Lower lobe of right lung (tissue), 2 donors: ENCODE results near the gene ERN2. TPM values are rescaled to one million over a fixed set of nuclear protein-coding genes. Genes with fewer than 3 reads are reported as not detected.

Experiments used
- ATAC-seq, 2 donors: fragments of 200-7000 bp; cut with Tn5 transposase; one replicate each; pipeline ENCODE4 v1.9.1; 2020 to 2022; ENCODE audit warnings: mild to moderate bottlenecking in 2 of 2, moderate library complexity in 2 of 2
- DNase-seq: peaks from one replicate; pipeline ENCODE4 v3.0.0-alpha.2; 2020
- H3K27ac ChIP-seq: fragments of 200-600 bp; one replicate; pipeline ENCODE4 v1.8.0; 2022
- H3K27me3 ChIP-seq: fragments of 200-600 bp; one replicate; pipeline ENCODE4 v1.8.0; 2022; ENCODE audit warnings: low read depth
- H3K36me3 ChIP-seq: fragments of 200-600 bp; one replicate; pipeline ENCODE4 v1.8.0; 2022; ENCODE audit warnings: mild to moderate bottlenecking
- H3K4me1 ChIP-seq: fragments of 200-600 bp; one replicate; pipeline ENCODE4 v1.8.0; 2022
- H3K4me3 ChIP-seq: fragments of 200-600 bp; one replicate; pipeline ENCODE4 v1.8.0; 2022; ENCODE audit warnings: mild to moderate bottlenecking
- H3K9me3 ChIP-seq: fragments of 200-600 bp; one replicate; pipeline ENCODE4 v1.8.0; 2022
- intact Hi-C: fragments of 100-400 bp; cut with DNase I; formaldehyde crosslinking; loops from one replicate; pipeline ENCODE4 v1.11.0; 2022
- total RNA-seq: library from RNA; stranded (reverse); fragmentation: NEBNext Ultra II Directional; extraction: Animal tissue kit (Norgen Biotek cat#: 25700); gene quantifications from one replicate; pipeline ENCODE4 v1.2.1, GENCODE V29; 2021
- TF ChIP-seq, protein P1 (sequence below): fragments of 200-600 bp; IDR thresholded peaks from one replicate; pipeline ENCODE4 v1.8.0; 2022; ENCODE audit warnings: antibody characterized with exemption, mild to moderate bottlenecking
- donor health status: DM: no; HTN: yes; CAD: no; lungs with severe emphysema.

The ERN2 gene
- total RNA-seq, 1 donor from 2014 or later, result 4.9 TPM

DNA sequence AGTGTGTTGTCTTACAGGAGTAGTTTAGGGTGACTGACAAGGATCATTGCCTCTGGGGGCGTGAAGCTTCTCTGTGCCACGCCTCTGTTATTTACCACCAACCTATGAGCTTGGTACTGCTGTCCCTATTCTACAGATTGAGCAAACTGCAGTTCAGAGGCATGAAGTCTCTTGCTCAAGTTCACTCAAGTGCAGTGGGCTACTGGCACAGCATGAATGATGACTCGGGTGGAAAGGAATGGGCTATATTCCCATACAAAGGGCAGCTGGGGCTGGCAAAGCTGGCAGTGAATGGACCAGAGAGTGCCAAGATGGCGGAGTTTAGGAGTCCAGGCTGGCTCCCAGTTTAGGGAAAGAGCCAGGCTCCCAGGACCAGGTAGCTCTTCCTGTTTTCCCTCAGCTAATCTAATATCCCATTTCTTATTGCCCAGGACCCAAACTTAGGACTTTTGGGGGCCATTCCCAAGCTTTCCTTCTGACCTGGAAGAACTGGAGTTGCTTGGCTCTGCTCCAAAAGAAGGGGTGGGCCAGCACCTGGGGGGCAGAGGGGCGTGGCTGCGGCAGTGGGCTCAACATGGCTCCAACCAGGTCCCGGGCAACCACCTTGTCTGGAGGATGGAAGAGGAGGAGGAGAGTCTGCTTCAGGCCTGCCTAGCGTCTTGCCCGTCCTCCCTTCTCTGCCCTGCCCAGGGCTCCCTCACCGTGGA, 21.4 kb downstream of the ERN2 start:
- no peaks in the 10 kb centered on the region for H3K4me1 ChIP-seq
- no peak overlapping the region for H3K27ac ChIP-seq
- ATAC-seq, result no peak
- peaks cover 47% of the 10 kb centered on the region for H3K36me3 ChIP-seq
- intact Hi-C loops, result no loop called here
- H3K4me3 ChIP-seq, result no peak overlapping the region
- TF ChIP-seq, protein P1, sequence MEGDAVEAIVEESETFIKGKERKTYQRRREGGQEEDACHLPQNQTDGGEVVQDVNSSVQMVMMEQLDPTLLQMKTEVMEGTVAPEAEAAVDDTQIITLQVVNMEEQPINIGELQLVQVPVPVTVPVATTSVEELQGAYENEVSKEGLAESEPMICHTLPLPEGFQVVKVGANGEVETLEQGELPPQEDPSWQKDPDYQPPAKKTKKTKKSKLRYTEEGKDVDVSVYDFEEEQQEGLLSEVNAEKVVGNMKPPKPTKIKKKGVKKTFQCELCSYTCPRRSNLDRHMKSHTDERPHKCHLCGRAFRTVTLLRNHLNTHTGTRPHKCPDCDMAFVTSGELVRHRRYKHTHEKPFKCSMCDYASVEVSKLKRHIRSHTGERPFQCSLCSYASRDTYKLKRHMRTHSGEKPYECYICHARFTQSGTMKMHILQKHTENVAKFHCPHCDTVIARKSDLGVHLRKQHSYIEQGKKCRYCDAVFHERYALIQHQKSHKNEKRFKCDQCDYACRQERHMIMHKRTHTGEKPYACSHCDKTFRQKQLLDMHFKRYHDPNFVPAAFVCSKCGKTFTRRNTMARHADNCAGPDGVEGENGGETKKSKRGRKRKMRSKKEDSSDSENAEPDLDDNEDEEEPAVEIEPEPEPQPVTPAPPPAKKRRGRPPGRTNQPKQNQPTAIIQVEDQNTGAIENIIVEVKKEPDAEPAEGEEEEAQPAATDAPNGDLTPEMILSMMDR, result no peak
- H3K27me3 ChIP-seq, result no peaks in the 10 kb centered on the region
- H3K9me3 ChIP-seq, result no peaks in the 10 kb centered on the region
- DNase-seq, result no peak

DNA sequence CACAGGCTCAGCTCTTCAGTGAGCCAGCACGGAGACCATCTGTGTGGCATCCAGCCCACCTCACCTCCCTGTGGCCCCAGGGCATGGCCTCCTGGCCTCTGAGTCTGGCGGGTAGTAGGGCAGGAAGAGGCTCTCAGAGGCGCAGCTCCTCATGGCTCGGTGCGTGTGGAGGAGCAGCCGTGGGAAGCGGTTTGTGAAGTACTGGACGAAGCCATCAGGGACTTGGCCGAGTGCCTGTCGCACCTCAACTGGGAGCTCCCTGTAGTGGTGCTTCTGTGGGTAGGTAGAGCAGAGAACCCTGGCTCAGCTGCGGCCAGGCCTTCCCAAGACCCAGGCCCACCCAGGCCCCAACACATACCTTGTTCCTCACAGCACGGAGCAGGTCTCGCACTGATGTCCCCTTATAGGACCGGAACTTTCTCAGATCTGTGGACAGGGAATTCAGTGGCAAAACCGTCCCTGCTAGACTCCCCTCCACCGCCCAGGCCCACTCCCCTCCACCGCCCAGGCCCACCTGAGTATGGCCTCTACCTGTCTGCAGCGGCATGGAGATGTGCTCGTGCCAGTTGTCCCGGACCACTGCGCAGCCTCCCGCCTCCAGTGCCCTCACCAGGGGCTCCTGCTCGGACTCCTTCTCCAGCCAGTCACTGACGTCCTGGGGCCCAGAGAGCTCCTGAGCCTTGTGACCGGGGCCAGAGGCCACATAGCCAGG, 22.1 kb downstream of the ERN2 start:
- TF ChIP-seq, protein P1, result no peak
- Histone ChIP-seq H3K27ac (no peak overlapping the region), H3K27me3 (no peaks in the 10 kb centered on the region), H3K9me3 (no peaks in the 10 kb centered on the region), H3K4me1 (no peaks in the 10 kb centered on the region), H3K4me3 (no peak overlapping the region), H3K36me3 (peaks cover 47% of the 10 kb centered on the region)
- intact Hi-C loops, result no loop called here
- DNase-seq, result no peak
- ATAC-seq, result peak in 1 of 2 donors; percentile 7

DNA sequence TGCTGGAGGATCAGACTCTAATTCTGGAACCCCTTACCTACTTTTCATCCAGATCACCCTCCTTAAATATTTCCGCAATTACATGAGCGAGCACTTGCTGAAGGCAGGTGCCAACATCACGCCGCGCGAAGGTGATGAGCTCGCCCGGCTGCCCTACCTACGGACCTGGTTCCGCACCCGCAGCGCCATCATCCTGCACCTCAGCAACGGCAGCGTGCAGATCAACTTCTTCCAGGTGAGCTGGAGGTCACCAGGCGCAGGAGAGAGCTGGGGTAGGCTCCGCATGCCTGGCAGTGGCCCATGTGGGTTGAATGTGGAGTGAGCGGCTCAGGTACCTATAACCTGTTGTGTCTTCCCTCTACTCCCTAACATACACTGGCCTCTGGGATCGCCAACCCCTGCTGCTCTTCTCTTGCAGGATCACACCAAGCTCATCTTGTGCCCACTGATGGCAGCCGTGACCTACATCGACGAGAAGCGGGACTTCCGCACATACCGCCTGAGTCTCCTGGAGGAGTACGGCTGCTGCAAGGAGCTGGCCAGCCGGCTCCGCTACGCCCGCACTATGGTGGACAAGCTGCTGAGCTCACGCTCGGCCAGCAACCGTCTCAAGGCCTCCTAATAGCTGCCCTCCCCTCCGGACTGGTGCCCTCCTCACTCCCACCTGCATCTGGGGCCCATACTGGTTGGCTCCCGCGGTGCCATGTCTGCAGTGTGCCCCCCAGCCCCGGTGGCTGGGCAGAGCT, 23.4 kb downstream of the ERN2 start:
- intact Hi-C loops, result no loop called here
- Histone ChIP-seq H3K4me3 (no peak overlapping the region), H3K9me3 (no peaks in the 10 kb centered on the region), H3K4me1 (no peaks in the 10 kb centered on the region), H3K27ac (no peak overlapping the region), H3K27me3 (no peaks in the 10 kb centered on the region), H3K36me3 (peaks cover 51% of the 10 kb centered on the region)
- DNase-seq (no peak), ATAC-seq (no peak)
- TF ChIP-seq, protein P1, result no peak

DNA sequence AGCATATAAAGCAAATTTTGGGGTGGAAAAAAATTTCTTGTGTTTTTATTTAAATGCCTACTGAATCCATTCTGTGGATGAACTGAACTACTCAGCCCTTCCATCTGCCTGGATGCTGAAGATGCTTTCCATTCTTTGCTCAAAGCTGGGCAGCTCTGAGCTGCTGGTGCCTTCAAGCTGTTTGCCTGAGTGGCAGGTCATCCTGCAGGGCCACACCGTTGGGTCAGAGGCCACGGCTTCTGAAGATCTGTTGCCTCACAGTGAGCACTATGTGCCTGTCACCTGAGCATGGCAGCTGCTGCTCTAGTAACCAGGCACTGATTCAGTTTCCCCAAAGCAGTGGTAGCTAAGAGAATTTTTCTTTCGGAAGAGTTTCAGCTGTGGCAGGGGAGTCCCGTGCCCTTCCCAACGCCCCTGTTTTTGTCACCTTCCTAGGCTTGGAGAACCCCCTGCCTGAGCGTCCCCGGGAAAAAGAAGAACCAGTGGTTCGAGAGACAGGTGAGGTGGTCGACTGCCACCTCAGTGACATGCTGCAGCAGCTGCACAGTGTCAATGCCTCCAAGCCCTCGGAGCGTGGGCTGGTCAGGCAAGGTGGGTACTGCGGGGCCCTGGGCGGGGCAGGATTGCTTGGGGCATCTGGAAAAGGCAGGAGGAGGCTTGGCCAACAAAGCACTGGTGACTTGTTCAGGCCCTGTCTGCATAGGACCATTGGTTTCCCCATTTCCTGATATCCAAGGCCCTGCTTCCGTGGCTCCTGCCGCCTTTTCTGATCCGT, 25.8 kb downstream of the ERN2 start:
- Histone ChIP-seq H3K36me3 (peaks cover 69% of the 10 kb centered on the region), H3K4me1 (no peaks in the 10 kb centered on the region), H3K4me3 (no peak overlapping the region), H3K27me3 (no peaks in the 10 kb centered on the region), H3K27ac (no peak overlapping the region), H3K9me3 (no peaks in the 10 kb centered on the region)
- no peak for ATAC-seq
- intact Hi-C loops, result no loop called here
- TF ChIP-seq, protein P1, result no peak
- no peak for DNase-seq

DNA sequence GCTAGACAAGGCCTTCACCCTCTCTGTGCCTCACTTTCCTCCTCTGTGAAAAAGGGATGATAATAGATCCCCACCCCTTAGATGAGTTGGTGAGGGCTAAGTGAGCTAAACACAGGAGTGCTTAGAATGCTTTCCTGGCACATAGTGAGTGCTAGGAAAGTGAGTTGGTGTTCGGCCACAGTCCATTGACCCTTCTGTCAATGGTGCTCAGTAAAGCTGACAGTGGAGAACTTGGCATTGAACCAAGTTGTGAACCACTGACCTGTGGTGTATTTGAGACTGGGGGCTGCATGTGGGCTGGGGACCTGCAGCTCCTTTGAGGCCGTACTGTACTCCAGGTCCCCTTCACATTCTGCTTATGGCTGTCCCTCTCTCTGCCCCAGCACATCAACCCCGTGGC, 29.5 kb downstream of the ERN2 start:
- DNase-seq, result no peak
- no peaks in the 10 kb centered on the region for H3K27me3 ChIP-seq
- H3K4me3 ChIP-seq, result no peak overlapping the region
- no peak for ATAC-seq
- H3K27ac ChIP-seq, result no peak overlapping the region
- intact Hi-C loops, result no loop called here
- TF ChIP-seq, protein P1, result no peak
- no peaks in the 10 kb centered on the region for H3K9me3 ChIP-seq
- H3K36me3 ChIP-seq, result peaks cover 52% of the 10 kb centered on the region
- peaks cover 9% of the 10 kb centered on the region for H3K4me1 ChIP-seq
